Esophagus mucosa (tissue), 1 donor: ENCODE results near the gene ERC2. TPM values are rescaled to one million over a fixed set of nuclear protein-coding genes. Genes with fewer than 3 reads are reported as not detected.

Experiments
- ATAC-seq: fragments of 200-7000 bp; cut with Tn5 transposase; one replicate; pipeline ENCODE4 v1.9.1; 2020
- total RNA-seq: library from RNA; stranded (reverse); gene quantifications from one replicate; pipeline ENCODE4 v1.2.4, GENCODE V29; 2023
- donor health status: DM: yes; HTN: yes; CAD: no.

The ERC2 gene
- total RNA-seq, 1 donor from 2014 or later, result 0.48 TPM

DNA sequence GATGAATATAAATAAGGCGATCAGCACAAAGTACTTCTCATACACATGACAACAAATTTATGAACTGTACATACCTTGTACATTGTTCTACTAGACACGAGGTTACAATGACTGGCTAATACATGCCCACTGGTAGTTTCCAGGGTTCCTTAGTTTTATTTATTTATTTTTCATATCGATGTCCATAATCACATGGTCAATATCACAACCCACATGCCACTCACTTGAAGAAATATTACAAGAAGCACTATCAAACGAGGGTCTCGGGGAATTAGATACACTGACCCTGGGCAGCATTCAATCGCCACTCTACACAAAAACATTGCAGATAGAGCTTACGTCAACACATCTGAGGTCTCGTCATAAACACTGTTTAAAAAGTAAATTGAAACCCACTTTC, 959.9 kb downstream of the ERC2 start:
- no peak for ATAC-seq

DNA sequence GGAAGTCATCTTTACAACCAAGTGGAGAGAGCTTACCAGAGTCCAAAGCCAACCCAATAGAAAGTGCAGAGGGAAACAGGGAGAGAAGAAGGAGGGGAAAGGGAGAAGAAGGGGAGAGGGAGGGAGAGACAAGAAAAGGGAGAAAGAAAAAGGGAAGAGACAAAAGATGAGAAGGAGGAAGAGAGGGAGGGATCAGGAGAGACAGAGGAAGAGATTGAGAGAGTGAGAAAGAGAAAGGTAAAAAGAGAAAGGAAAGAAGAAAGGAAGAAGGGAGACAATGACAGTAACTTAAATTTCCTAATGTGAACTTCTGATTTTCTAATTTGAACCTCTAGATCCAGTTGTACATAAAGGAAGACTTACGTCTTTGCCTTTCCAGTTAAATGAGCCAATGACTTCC, 960.5 kb downstream of the ERC2 start:
- ATAC-seq, result no peak

- ATAC-seq, result peak; percentile 44
These were observed 962.5 kb downstream of the ERC2 start for GRCh38 chr3:55505776-55506175.

GRCh38 chr3:55505102-55505501, 963.2 kb downstream of the ERC2 start:
- peak; percentile 25 for ATAC-seq

GRCh38 chr3:55501905-55502304, 966.4 kb downstream of the ERC2 start:
- no peak for ATAC-seq

DNA sequence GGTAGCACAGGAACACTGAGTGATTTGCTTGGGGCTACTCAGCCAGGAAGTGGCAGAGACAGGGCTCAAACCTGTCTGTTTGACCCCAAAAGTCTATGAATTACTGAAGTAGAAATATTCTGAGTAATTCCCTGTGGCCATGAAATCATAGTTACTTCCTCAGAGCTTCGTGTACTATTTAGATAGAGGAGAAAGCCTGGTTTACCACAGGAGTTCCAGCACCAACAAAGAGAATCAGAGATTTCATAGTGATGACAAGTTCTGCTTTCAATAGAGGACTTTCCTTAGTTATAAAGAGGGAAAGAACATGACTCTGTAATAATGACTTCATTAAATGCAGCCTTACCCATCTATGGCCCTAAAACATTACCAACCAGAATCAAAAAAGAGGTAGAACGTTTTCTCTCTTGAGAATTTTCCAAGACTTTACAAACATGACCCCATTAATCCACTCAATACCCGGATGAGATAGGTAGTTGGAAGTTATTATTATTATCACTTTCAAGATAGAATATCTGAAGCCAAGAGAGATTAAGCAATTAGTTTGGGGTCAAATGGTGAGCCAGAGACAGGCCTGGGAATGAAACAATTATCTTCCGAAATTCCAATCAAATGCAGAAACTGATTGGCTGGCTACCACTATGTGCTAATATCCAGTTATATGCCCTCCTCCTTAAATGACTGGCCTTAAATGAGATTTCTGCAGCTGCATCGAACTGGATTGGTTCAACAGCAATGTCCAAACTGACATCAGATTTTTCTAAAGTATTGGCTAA, 967.5 kb downstream of the ERC2 start:
- no peak for ATAC-seq

- ATAC-seq, result no peak
These were observed 969.7 kb downstream of the ERC2 start for GRCh38 chr3:55498520-55498919.

- no peak for ATAC-seq
These were observed 971.0 kb downstream of the ERC2 start for GRCh38 chr3:55497250-55497649.

GRCh38 chr3:55494976-55495375, 973.3 kb downstream of the ERC2 start:
- no peak for ATAC-seq

GRCh38 chr3:55492976-55493375, 975.3 kb downstream of the ERC2 start:
- no peak for ATAC-seq

GRCh38 chr3:55491296-55491816, 976.9 kb downstream of the ERC2 start:
- ATAC-seq, result no peak

DNA sequence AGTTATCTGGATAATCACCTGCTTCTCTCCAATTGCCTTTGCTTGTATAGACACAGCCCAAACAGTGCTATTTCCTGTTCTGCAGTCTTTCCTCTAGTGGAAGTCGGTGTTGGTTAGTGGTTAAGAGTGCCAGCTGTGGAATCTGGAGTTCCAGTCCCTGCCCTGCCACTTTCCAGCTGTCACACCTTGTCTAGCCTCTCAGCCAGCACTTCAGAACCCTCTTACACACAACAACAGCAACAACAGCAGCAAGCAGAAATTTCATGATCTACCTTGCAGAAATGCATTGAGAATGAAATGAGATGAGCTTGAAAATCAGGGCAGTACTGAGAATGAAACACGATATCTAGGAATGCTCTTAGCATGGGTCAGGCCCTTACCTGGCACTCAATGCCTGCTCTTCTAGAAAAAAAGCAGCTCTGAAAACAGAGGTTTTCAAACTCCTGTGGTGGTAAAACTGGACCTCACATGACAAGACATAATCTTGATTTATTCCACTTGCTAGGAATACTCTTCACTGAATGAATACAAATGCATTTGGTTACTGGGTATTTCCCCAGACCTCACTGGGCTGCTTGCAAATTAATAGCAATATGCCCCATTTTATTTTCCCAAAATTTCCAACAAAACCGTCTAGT, 977.9 kb downstream of the ERC2 start:
- ATAC-seq, result no peak

DNA sequence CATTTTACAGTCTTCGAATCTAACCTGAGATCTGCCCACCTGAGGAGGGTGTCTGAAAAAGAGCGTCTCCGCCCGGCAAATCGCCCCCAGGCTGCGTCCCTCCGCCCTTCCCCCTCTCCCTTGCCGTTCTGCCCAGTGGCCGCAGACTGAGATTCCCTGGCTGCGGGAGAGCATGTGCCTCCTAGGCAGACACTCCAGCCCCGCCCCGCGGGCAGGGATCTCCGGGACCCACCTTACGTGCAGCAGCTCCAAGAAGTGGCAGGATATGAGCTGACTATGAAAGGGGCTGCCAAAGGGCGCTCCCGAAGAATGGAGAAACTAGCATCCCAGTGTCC, 978.5 kb downstream of the ERC2 start:
- no peak for ATAC-seq

GRCh38 chr3:55488398-55489055, 979.7 kb downstream of the ERC2 start:
- peak; percentile 41 for ATAC-seq

DNA sequence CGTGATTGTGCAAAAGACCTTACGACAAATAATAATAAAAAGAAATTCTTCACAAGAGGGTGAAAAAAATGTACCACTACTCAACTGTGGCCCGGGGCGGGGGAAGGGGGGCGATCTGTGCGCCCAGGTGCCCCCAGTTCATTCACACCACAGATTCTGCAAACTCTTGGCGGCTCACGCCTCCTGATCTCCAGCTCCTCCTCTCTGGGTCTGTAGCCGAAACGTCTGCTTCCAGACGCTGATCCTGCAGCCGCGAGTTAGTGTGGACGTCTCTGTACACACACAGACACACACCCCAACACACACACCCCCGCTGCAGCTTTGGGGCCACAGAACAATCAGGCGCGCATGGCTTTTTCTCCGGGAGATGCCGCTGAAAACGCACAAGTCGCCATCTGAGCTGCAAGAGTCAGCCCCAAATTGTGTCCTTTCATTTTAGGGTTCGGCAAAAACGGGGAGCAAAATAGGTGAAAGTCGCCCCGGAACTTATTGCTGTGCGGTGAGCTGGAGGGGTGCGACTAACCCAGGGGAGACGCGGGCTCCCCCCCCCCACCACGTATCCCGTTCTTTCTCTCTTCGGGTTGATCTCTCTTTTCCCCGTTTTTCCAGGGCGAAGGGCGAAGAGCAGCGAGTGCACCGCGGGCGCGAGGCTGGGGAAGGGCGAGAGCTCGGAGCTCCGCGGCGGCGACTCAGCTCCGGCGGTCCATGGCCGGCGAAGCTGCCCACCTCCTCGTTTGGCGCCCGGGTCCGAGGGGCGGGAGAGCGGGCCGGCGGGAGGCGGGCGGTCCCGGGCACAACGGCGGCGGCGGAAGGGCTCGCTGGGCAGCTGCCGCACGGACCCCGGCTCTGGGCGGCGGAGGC, 980.7 kb downstream of the ERC2 start:
- ATAC-seq, result peak; percentile 29

DNA sequence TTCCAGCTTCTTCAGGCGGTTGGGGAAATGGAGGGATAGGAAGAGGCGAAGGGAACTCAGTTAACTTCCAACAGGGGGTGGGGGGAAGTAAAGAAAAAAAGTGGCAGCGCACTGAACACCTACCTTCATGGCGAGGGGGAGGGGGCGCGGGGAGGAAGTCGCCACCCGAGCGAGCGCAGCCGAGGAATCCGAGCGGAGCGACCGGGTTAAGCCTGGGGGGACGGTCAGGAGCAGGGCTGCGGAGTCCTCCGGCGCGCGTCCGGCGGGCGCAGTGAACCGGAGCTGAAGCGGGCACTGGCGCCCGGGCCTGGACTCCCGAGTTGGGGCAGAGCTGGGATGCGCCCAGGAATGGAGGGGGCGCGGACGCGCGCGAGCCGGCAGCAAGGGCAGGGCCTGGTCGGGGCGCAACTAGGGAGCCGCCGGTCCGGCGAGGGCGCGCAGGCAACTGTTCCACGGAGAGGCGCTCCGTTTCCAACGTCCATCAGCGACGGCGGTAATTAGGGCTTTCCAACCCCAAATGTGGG, 981.3 kb downstream of the ERC2 start, which contains the start of gene WNT5A:
TSS of gene WNT5A (minus strand) at position 450 of the 524 bp plus-strand sequence. CDS start at position 129, 321 bp downstream.
- peak; percentile 10 for ATAC-seq

DNA sequence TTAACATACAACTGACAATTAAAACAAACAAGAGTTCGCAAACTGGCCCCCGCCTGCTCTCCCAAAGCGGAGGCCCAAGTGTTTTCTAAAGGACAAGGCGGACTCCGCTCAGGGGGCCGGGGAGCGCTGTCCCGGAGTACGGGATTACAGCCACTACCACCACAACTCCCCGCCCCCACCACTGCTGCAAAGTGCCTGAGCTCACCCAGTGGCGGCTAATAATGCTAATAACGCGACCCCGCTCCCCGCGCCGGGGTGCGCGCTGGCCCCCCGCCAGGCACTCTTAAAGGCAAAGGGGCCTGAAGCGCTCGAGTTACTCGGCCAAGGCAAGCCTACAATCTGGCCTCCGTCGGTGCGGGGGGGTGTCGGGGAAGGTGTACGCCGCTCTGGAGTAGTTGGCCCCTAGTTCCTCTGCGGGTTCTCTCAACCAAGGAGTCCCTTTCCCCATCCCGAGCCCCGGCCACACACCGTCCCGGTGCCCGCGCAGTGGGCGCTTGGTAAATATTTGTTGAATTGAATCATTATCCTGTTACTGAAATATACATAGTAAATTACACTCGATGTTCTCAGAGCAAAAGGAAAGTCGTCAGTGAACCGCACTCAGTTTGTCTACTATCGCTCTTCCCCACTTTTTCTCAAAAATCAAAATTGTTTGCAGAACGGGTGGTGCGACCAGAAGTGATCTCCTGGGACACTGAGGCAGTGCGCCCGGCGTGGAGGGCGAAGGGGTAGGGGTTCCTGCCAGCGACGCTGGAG, 982.0 kb downstream of the ERC2 start:
- no peak for ATAC-seq

DNA sequence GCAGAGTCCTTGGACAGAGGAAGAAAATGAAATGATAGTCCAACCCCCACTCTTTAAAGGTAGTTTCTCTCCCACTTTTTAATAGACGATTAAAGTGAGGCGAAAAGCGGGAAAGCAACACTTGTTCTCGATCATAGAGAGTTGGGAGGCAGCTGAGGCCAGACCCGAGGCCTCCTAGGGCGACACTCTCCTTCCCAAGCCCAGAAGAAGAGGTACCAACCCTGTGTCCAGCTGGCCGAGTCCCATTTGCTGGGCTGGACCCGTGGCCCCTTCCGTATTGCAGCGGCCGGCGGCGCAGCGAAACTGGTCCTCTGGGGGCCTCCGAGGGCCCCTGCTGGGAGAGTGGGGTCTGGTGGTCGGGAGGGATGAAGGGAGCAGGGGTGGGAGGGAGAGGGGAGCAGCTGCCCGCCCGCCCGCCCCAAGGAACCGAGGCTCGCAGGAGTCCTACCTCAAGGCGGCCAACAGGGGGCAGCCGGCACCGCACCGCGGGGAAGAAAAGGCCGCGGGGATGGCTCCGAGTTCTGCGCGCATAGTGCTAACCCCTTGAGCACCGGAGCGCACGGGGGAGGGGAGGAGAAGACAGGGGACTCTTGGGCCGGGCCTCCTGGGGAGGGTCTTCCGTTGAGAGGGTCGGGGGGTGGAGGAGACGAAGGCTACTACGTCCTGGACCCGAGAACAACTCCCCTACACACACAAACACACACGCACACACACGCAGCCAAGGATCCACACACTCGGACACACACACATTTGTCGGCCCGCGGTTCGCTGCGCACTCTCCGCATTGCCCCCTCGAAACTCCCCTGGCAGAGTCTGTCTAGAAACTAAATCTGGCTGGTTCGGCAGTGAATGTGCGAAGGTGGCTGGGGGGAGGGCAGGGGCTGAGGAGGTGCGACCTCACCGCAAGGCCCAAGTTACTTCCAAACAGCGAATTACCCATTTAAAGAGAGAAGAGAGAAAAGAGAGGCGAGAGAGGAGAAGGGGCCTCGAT, 983.2 kb downstream of the ERC2 start:
- ATAC-seq, result peak; percentile 72

GRCh38 chr3:55484191-55484689, 984.0 kb downstream of the ERC2 start:
- no peak for ATAC-seq
